ENCODE data around the gene RABEP1.

Gene RABEP1

DNA sequence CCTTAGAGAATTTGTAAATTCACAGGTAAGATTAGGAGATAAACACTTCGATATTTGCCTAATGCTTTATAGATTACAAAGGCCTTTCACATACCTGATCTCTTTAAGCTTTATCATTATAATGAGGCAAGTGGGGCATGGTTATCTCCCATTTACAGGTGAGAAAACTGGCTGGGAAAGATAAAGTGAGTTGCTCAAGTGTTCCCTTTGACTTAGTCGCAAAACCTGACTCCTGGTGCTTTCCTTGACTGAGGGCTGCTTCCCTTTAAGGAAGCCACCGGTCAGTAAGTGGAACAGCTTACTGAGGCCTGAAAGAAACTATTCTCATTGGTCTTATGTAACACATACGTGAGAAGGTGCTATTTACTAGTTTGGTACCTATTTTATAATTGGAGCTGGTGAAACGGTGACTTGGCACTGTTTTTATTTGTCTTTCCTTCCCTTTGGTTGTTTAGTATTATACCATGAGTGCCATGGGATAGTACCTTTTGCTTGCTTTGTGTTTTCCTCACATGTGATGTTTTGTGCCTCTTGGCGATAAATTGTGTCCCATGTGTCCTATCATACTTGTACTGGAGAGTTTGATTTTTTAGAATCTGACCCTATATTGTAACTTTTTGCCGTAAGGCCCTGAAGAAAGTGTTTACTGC lies 80.2 kb downstream of the RABEP1 start:
- Histone ChIP-seq H4K8ac (ENCODE audit: low read depth, low read length) (no peak overlapping the region), H3K9me3 (replicated peaks in 1 of 2; ENCODE audit: control insufficient read depth in 2 of 2, insufficient read depth in 1 of 2, low read depth in 1 of 2, low read length in 2 of 2) (no peaks in the 10 kb centered on the region), H3K9ac (ENCODE audit: low read depth, low read length, poor library complexity) (no peak overlapping the region), H3K23ac (ENCODE audit: low read depth, low read length, poor library complexity) (no peak overlapping the region), H3K18ac (ENCODE audit: low read length) (no peak overlapping the region), H2BK5ac (ENCODE audit: low read length) (no peak overlapping the region), H3K36me3 (replicated peaks in 1 of 2; ENCODE audit: control insufficient read depth in 2 of 2, insufficient read depth in 2 of 2, low read length in 2 of 2) (peaks cover 30 to 84% of the 10 kb centered on the region in 2 donors), H3K4me2 (ENCODE audit: insufficient read depth, low read length, poor library complexity, severe bottlenecking) (no peak overlapping the region), H3K4ac (ENCODE audit: low read length) (no peak overlapping the region), H2BK15ac (ENCODE audit: low read length) (no peak overlapping the region), H3K14ac (ENCODE audit: low read length) (no peak overlapping the region), H4K91ac (ENCODE audit: low read depth, low read length, poor library complexity) (no peak overlapping the region), H3K27me3 (ENCODE audit: control insufficient read depth in 3 of 3, insufficient read depth in 3 of 3, low read depth in 1 of 3, low read length in 3 of 3) (no peaks in the 10 kb centered on the region), H3K4me3 (ENCODE audit: low read length in 2 of 2) (no peak overlapping the region), H2AFZ (ENCODE audit: low read length) (no peak overlapping the region), H3K27ac (replicated peaks; ENCODE audit: low read length) (no peak overlapping the region), H2BK12ac (ENCODE audit: low read length) (no peak overlapping the region), H2BK120ac (ENCODE audit: low read depth, low read length) (no peak overlapping the region), H3K79me1 (ENCODE audit: low read depth, low read length) (no peaks in the 10 kb centered on the region), H3K4me1 (ENCODE audit: control insufficient read depth in 2 of 2, insufficient read depth in 1 of 2, low read depth in 1 of 2, low read length in 2 of 2) (no peaks in the 10 kb centered on the region), H2AK5ac (ENCODE audit: low read depth, low read length) (no peak overlapping the region)
- no CpG with 5 or more reads among the region's 7 CpGs for WGBS, 2 donors (ENCODE audit: extremely low coverage in 2 of 2, insufficient read length in 2 of 2, insufficient replicate concordance in 1 of 2)
- DNase-seq (ENCODE audit: low spot score), result no peak

DNA sequence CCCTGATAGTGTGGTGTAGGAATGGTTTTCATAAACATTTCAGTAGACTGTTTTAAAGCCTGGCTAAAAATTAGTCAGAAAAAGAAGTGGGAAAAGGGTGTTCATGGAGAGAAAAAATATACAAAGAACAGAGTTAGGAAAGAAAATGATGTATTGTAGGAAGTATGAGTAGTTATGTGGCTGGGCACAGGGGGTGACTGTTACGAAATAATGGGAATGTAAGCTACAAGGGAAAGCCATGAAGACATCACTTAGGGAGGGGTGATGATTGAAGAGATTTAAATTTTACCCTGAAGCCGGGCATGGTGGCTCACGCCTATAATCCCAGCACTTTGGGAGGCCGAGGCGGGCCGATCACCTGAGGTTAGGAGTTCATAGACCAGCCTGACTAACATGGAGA lies 82.1 kb downstream of the RABEP1 start:
- Histone ChIP-seq H2AK5ac (ENCODE audit: low read depth, low read length) (no peak overlapping the region), H2AFZ (ENCODE audit: low read length) (no peak overlapping the region), H3K27ac (replicated peaks; ENCODE audit: low read length) (no peak overlapping the region), H3K27me3 (ENCODE audit: control insufficient read depth in 3 of 3, insufficient read depth in 3 of 3, low read depth in 1 of 3, low read length in 3 of 3) (no peaks in the 10 kb centered on the region), H4K91ac (ENCODE audit: low read depth, low read length, poor library complexity) (no peak overlapping the region), H3K4me1 (ENCODE audit: control insufficient read depth in 2 of 2, insufficient read depth in 1 of 2, low read depth in 1 of 2, low read length in 2 of 2) (no peaks in the 10 kb centered on the region), H3K23ac (ENCODE audit: low read depth, low read length, poor library complexity) (no peak overlapping the region), H3K4me3 (ENCODE audit: low read length in 2 of 2) (no peak overlapping the region), H2BK5ac (ENCODE audit: low read length) (no peak overlapping the region), H3K4me2 (ENCODE audit: insufficient read depth, low read length, poor library complexity, severe bottlenecking) (no peak overlapping the region), H2BK15ac (ENCODE audit: low read length) (no peak overlapping the region), H3K79me1 (ENCODE audit: low read depth, low read length) (no peaks in the 10 kb centered on the region), H3K36me3 (replicated peaks in 1 of 2; ENCODE audit: control insufficient read depth in 2 of 2, insufficient read depth in 2 of 2, low read length in 2 of 2) (peaks cover 24 to 85% of the 10 kb centered on the region in 2 donors), H3K14ac (ENCODE audit: low read length) (no peak overlapping the region), H3K9me3 (replicated peaks in 1 of 2; ENCODE audit: control insufficient read depth in 2 of 2, insufficient read depth in 1 of 2, low read depth in 1 of 2, low read length in 2 of 2) (no peaks in the 10 kb centered on the region), H4K8ac (ENCODE audit: low read depth, low read length) (no peak overlapping the region), H2BK12ac (ENCODE audit: low read length) (no peak overlapping the region), H3K4ac (ENCODE audit: low read length) (no peak overlapping the region), H2BK120ac (ENCODE audit: low read depth, low read length) (no peak overlapping the region), H3K18ac (ENCODE audit: low read length) (no peak overlapping the region), H3K9ac (ENCODE audit: low read depth, low read length, poor library complexity) (no peak overlapping the region)
- WGBS, 2 donors (ENCODE audit: extremely low coverage in 2 of 2, insufficient read length in 2 of 2, insufficient replicate concordance in 1 of 2), result 100% methylated on average over 1 of the region's 6 CpGs; no CpG with 5 or more reads in 1 of the 2 donors
- DNase-seq (ENCODE audit: low spot score), result no peak

DNA sequence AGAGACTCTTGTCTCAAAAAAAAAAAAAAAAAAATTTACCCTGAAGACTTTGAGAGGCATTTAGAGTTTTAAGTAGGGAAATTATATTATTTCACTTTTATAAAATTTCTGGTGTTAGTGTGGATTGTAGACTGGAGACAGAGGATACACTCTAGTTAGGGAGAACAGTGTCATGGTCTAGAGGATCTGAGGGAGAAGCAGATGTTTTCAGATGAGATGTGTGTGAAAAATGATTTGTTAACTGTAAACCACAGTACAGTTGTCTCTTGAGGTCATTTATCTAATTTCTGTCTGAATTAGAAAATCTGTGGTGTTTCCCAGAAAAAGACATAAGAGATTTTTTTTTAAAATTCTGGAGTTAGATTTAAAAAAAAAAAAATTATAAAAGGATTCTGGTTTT lies 82.6 kb downstream of the RABEP1 start:
- no peak overlapping the region for H2BK5ac ChIP-seq (ENCODE audit: low read length)
- no peak overlapping the region for H3K14ac ChIP-seq (ENCODE audit: low read length)
- no peak overlapping the region for H3K4me2 ChIP-seq (ENCODE audit: insufficient read depth, low read length, poor library complexity, severe bottlenecking)
- no peak overlapping the region for H2AFZ ChIP-seq (ENCODE audit: low read length)
- H4K91ac ChIP-seq (ENCODE audit: low read depth, low read length, poor library complexity), result no peak overlapping the region
- H3K27ac ChIP-seq (replicated peaks; ENCODE audit: low read length), result no peak overlapping the region
- no peaks in the 10 kb centered on the region for H3K79me1 ChIP-seq (ENCODE audit: low read depth, low read length)
- no peak overlapping the region for H3K4ac ChIP-seq (ENCODE audit: low read length)
- no peak overlapping the region for H3K4me3 ChIP-seq (ENCODE audit: low read length in 2 of 2)
- H2AK5ac ChIP-seq (ENCODE audit: low read depth, low read length), result no peak overlapping the region
- H2BK120ac ChIP-seq (ENCODE audit: low read depth, low read length), result no peak overlapping the region
- no peak overlapping the region for H3K9ac ChIP-seq (ENCODE audit: low read depth, low read length, poor library complexity)
- no peak overlapping the region for H4K8ac ChIP-seq (ENCODE audit: low read depth, low read length)
- peaks cover 23 to 85% of the 10 kb centered on the region in 2 donors for H3K36me3 ChIP-seq (replicated peaks in 1 of 2; ENCODE audit: control insufficient read depth in 2 of 2, insufficient read depth in 2 of 2, low read length in 2 of 2)
- no peak overlapping the region for H3K18ac ChIP-seq (ENCODE audit: low read length)
- H2BK15ac ChIP-seq (ENCODE audit: low read length), result no peak overlapping the region
- no peaks in the 10 kb centered on the region for H3K9me3 ChIP-seq (replicated peaks in 1 of 2; ENCODE audit: control insufficient read depth in 2 of 2, insufficient read depth in 1 of 2, low read depth in 1 of 2, low read length in 2 of 2)
- H3K23ac ChIP-seq (ENCODE audit: low read depth, low read length, poor library complexity), result no peak overlapping the region
- no peaks in the 10 kb centered on the region for H3K4me1 ChIP-seq (ENCODE audit: control insufficient read depth in 2 of 2, insufficient read depth in 1 of 2, low read depth in 1 of 2, low read length in 2 of 2)
- no peak overlapping the region for H2BK12ac ChIP-seq (ENCODE audit: low read length)
- H3K27me3 ChIP-seq (ENCODE audit: control insufficient read depth in 3 of 3, insufficient read depth in 3 of 3, low read depth in 1 of 3, low read length in 3 of 3), result no peaks in the 10 kb centered on the region
- no peak for DNase-seq (ENCODE audit: low spot score)

DNA sequence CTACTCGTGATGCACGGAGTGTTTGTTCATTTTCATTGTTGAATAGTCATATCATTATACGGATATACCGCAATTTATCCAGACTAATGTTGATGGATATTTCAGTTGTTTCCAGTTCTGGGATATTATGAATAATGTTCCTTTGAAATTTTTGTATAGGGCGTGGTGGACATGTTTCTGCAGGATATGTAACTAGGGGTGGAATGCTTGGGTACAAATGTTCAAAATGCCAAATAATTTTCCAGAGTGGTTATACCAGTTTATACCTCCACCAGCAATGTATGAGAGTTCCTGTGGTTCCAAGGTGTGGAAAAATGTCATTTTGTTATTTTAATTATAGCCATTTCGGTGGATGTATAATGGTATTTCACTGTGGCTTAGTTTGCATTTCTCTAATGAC lies 83.7 kb downstream of the RABEP1 start:
- Histone ChIP-seq H3K4me1 (ENCODE audit: control insufficient read depth in 2 of 2, insufficient read depth in 1 of 2, low read depth in 1 of 2, low read length in 2 of 2) (no peaks in the 10 kb centered on the region), H4K8ac (ENCODE audit: low read depth, low read length) (no peak overlapping the region), H4K91ac (ENCODE audit: low read depth, low read length, poor library complexity) (no peak overlapping the region), H3K4ac (ENCODE audit: low read length) (no peak overlapping the region), H3K9me3 (replicated peaks in 1 of 2; ENCODE audit: control insufficient read depth in 2 of 2, insufficient read depth in 1 of 2, low read depth in 1 of 2, low read length in 2 of 2) (no peaks in the 10 kb centered on the region), H3K23ac (ENCODE audit: low read depth, low read length, poor library complexity) (no peak overlapping the region), H2BK120ac (ENCODE audit: low read depth, low read length) (no peak overlapping the region), H2AFZ (ENCODE audit: low read length) (no peak overlapping the region), H3K14ac (ENCODE audit: low read length) (no peak overlapping the region), H3K9ac (ENCODE audit: low read depth, low read length, poor library complexity) (no peak overlapping the region), H3K18ac (ENCODE audit: low read length) (no peak overlapping the region), H2BK15ac (ENCODE audit: low read length) (no peak overlapping the region), H2AK5ac (ENCODE audit: low read depth, low read length) (no peak overlapping the region), H3K4me2 (ENCODE audit: insufficient read depth, low read length, poor library complexity, severe bottlenecking) (no peak overlapping the region), H3K79me1 (ENCODE audit: low read depth, low read length) (no peaks in the 10 kb centered on the region), H3K36me3 (replicated peaks in 1 of 2; ENCODE audit: control insufficient read depth in 2 of 2, insufficient read depth in 2 of 2, low read length in 2 of 2) (peaks cover 19 to 86% of the 10 kb centered on the region in 2 donors), H3K4me3 (ENCODE audit: low read length in 2 of 2) (no peak overlapping the region), H2BK12ac (ENCODE audit: low read length) (no peak overlapping the region), H2BK5ac (ENCODE audit: low read length) (no peak overlapping the region), H3K27ac (replicated peaks; ENCODE audit: low read length) (no peak overlapping the region), H3K27me3 (ENCODE audit: control insufficient read depth in 3 of 3, insufficient read depth in 3 of 3, low read depth in 1 of 3, low read length in 3 of 3) (no peaks in the 10 kb centered on the region)
- no peak for DNase-seq (ENCODE audit: low spot score)
- WGBS, 2 donors (ENCODE audit: extremely low coverage in 2 of 2, insufficient read length in 2 of 2, insufficient replicate concordance in 1 of 2), result no CpG with 5 or more reads among the region's 6 CpGs

All from neuronal stem cell (in vitro differentiated cells).